HG02840 (cell line): Measurements from ENCODE around the gene DGUOK.

ENCODE experiments used
- ATAC-seq: cut with Tn5 transposase; IDR thresholded peaks from one replicate; pipeline ENCODE4 v1.9.1; 2021; ENCODE audit warnings: mild to moderate bottlenecking, moderate library complexity, moderate number of reproducible peaks; ENCODE audit not compliant: unreplicated experiment, low FRiP score

DGUOK gene

DNA sequence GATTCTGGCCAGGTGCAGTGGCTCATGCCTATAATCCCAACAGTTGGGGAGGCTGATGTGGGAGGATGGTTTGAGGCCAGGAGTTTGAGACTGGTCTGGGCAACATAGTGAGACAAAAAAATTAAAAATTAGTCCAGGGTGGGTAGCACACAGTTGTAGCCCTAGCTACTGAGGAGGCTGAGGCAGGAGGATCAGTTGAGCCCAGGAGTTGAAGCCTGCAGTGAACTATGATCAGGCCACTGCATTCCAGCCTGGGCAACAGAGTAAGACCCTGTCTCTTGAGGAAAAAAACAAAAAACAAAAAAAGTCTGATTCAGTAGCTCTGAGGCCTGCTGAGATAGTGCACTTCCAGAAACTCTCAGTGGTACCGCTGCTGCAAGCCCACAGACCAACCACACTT is 50.1 kb downstream of the DGUOK start:
- no peak for ATAC-seq

DNA sequence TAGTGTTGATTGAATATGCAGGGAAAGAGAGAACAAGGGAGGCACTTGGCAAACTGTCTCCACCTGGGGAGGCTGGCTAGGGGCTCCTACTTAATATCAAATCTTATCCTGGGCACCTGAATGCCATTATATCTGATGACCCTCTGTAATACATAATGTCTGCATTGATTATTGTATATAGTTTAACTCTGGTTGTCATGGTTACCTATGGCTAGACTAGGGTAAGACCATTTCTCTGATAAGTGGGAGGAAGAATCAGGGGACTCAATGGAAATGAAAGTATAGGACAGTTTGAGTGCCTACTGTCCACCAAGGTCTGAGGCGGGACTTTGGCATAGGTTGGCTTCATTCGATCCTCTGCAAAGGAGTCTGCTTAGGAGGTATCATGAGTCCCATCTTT is 50.8 kb downstream of the DGUOK start:
- no peak for ATAC-seq

DNA sequence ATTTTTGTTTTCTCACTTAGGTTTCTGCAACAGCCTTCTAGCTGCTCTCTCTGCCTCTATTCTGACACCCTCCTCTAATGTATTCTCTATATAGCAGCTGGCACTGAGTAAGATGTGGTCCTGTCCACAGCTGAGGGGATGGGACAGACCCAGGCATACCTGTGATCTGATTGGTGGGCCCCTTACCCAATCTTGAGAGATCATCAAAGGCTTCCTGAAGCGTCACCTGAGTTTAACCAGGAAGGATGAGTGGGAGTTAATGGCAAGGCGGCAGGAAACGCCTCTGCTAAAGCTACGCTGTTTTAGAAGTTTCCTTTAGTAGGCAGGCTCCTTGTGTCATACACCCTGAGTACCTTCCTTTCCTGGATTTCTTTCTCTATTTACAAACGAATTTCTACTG is 52.3 kb downstream of the DGUOK start:
- ATAC-seq, result no peak

DNA sequence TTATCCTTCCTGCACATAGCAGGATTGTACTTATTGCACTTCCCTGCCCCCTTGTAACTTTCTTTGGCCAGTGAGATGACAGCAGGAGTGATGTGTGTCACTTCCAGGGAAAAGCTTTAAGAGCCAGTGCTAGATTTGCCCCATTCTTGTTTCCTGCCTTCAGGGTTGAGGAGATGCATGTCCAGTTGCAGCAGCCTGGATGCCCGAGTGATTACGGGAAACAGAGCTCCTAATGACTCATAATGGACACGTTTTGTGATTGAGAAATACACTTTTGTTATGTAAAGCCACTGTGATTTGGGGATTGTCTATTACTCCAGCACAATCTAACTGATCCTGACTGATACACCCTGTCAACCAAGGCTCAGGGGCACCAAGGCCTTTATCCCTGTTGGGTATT is 53.0 kb downstream of the DGUOK start:
- ATAC-seq, result no peak

DNA sequence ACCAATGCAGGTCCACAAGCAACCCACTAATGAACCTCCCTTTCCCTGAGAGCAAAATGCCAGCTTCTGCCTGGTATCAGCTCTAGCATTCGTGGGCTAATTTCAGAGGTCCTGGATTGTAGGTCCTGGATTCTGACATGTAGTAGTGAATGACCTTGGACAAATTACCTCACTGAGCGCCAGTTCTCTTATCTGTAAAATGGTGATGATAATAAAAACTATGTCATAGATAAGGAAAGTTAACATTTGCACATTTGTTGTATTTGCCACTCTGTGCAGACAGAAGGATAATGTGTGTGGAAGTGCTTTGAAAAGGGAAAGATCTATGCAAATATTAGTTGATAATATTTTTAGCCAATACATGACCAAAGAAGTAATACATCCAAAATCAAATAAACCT is 53.9 kb downstream of the DGUOK start:
- no peak for ATAC-seq

DNA sequence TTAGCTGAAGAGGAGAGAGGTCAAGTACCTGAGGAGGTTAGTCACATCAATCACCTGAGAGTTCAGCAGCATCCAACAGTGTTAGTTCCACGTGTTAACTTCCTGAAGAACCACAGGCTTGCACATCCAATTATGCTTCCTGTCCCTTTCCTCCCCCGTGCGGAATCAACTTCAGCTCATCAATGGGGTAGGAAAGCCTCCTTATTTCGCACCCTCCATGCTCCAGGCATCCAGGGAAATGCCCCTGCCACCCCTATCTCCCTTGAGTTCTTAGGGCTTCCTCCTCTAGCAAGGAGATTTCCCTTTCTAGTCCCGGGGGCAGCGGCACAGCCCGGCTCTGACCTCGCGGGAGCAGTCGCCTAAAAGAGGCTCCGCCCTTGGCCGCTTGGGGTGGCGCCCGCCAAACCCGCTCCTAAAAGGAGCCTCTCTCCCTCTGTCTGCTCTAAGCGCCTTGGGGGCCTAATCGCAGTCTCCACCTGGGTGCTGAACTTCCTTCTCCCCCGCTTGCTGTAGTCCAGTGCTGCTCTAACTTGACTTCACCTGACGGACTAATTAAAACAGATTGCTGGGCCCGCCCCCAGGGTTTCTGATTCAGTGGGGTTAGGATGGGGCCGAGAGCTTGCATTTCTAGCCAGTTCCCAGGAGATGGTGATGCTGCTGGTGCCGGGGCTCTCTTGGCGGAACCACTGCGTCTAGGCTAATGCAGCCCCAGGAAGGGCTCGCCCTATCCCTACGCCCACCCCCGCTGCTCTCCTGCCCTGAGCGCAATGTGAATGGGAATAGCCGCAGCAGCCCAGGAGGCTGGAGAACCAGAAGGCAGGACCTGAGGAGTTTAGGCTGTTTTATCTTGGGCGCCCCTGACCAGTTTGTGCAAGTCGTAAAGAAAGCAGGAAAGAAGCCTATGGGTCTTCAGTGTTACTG is 54.7 kb downstream of the DGUOK start:
- ATAC-seq, result no peak

DNA sequence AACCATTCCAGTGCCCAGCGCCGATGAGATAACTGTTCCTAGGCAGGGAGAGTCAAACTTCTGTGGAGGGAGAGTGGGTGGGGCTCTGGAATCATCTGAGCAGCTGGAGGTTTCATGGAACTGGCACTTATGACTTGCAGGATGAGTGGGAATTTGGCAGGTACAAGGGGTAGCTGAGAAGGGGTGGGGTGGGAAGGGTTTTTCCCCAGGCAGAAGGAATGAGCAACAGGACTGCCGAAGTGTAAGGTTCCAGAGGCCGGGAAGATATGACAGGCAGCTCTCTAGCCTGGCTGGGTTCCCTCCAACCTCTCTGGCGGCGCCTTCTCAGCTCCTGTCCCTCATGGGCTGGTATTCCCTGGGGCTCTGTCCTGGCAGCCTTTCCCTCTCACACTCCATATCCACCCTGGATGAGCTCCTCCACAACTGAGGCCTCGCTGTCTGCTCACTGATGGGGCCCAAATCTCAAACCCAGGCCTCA is 55.5 kb downstream of the DGUOK start:
- no peak for ATAC-seq

DNA sequence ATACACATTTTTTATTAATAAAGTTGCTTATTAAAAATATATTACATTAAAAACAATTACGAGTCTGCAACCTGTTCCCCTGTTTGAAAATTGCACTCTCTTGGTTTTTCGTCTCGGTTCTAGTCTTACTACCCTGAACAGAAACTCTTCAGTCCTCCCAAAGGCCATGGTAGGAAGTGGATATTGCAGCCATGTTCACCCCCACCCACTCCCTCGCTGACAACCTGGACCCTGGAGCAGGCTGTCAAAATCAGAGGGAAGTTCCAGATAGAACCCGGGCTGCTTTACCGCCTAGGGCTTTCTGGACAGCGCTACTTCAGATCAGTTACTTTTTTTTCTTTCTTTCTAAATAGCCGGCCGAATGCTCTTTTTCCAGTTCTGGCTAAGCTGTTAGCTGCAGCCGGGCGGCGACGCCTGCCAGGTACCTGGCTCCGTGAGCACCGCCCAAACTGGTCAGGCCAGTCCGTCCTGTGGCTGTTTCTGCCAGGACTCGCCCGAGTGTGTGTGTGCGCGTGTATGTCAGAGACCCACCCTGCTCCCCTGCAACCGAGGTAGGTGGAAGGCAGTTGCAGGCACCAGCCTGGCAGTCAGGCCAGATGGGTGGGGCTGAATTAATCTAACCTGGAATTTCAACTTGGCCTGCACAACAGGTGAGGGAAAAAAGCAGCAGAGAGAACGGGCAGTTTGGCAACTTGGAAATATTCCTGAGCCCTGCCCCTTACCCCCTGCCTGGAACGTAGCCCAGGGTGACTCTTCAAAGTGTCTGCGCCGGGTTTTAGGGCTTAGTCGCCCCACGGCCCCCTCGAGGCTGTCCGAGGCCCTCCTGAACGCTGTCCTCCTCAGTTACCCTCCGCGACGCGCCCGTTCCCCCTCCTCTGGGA is 56.9 kb downstream of the DGUOK start:
- no peak for ATAC-seq

DNA sequence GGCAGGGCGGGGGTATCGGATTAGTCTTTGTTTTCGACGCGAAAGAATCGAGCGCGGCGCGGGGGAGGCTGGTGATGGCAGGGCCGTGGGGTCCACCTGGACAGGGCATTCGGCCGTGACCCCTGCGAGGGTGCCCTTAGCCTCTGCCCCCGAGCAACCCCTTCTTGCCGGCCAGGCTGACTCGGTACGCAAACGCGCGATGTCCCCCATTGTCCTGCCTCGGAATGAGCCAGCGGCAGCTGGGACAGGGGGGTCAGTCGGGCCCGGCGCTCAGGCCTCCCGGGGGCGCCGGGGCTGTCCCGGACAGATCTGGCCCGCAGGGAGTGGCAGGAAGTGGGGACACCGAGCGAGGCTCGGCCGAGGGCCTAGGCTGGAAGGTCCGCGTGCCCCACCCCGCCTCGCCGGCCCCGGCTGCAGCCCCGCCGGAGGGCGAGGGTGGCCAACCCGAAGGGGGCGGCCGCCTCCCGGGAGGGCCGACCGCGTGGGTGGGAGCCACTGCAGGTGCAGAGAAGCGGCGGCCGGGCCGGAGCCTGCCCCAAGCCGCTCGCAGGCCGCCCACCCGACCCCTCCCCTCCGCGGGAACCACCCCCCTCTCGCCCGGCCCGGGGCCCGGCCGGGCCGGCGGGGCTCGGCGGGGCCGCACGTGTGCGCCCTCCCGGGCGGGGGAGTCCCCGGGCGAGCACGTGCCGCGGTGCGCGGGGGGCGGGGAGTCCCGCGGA is 57.7 kb downstream of the DGUOK start, which contains the start of gene TET3:
Gene TET3 (plus strand): TSS at position 708 of the 719 bp plus-strand sequence. CDS start 1,494 bp downstream, outside the sequence.
- ATAC-seq, result peak; percentile 37

DNA sequence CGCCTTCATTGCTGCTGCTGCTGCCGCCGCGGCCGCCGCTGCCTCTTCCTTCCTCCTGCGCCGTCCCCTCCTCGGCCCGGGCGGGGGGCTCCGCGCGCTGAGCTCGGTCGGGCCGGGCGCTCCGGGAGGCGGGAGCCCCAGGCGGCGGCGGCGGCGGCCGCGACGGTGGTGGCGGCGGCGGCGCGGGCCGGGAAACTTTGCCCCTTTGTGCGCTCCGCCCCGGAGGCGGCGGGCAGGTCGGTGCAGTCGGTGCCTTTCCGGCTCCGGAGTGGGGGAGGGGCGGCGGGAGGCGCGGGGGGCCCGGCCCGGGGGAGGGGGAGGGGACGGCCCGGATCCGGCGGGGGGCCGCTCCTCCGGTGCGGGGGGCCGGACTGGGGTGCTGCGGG is 58.2 kb downstream of the DGUOK start:
- peak; percentile 3 for ATAC-seq

DNA sequence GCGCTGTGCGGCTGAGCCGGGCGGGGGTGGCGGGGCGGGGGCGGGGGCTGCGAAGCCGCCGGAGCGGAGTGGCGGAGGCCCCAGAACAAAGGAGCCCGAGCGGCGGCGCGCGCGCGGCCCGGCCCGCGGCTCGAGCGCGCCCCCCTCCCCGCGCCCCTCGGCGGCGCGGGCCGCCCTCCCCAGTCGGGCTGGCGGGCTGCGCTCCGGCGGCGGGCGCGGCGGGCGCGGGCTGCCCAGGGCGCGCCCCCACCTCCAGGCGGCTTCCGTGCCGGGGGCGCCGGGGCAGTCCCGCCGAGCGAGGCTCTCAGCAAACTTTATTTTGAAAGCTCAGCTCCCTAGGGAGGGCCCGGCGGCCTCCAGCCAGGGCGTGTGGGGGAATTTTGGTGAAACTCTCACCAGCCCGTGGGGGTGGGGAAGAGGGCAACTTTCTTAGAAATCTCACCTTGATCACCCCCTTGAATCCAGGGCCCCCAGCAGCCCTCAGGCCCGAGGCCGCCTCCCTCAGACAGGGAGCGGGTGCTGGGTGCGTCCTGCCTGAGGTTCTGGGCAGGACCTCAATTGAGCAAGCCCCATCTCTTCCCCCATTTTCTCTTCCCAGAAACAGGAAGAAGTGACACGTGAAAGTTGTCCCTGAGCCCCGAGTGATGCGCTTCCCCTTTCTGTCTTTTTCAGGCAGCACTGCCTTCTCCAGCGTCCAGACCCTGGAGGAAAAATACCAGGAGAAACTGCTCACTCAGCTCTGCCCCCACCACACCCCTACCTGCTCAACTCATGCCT is 58.8 kb downstream of the DGUOK start:
- peak; percentile 33 for ATAC-seq

DNA sequence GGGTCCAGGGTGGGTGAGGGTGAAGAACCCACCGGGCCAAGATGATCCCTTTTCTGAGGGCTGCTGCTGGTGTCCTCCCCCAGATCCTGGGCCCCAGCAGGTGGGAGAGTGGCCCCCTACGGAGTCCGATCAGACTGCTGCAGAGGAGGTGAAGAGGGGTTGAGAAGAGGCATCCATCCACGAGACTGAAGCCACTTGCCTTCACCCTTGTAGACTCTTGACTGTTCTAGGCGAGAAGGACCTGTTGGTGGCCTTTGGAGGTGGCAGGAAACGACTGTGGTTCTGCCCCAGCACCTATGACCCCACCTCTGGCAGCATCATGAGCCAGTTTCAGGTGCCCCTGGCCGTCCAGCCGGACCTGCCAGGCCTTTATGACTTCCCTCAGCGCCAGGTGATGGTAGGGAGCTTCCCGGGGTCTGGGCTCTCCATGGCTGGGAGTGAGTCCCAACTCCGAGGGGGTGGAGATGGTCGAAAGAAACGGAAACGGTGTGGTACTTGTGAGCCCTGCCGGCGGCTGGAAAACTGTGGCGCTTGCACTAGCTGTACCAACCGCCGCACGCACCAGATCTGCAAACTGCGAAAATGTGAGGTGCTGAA is 59.5 kb downstream of the DGUOK start:
- no peak for ATAC-seq

DNA sequence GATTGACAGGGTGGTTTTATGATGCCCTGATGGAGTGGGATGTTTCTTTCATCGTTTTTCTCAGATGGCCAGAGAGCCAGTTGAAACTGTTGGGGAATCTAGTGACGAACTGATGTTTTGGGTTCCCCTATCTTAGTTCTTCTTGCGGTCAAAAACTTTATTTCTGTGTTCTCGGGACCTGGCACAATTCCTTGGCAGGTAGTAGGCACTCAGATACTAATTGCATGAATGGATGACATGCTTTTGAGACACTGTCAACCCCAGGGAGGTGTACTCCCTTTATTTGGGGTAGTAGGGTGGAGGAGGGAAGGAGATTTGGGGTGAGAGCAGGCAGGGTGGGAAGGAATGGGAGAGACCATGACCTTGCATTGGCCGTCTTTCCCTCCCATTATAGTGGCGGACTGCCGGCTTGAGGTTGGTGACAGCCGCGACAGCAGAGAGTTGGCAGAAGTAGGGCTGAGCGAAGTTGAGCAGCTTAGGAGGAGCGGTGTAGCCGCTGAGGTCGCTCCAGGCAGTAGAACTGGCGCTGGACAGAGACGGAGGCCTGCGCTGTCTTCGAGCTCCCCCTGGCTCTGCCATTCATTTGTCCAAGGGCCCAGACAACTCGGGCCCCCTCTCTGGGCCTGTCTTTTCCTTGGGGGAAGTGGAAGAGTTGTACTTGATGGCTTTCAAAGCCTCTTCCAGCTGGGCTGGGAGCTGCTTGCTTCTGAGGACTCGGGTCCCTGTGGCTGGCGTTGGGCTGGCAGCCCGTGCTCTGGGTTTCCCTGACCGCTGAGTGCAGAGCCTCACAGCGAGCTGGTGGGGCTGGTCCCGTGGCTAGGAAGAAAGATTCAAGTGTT is 60.6 kb downstream of the DGUOK start:
- ATAC-seq, result no peak

DNA sequence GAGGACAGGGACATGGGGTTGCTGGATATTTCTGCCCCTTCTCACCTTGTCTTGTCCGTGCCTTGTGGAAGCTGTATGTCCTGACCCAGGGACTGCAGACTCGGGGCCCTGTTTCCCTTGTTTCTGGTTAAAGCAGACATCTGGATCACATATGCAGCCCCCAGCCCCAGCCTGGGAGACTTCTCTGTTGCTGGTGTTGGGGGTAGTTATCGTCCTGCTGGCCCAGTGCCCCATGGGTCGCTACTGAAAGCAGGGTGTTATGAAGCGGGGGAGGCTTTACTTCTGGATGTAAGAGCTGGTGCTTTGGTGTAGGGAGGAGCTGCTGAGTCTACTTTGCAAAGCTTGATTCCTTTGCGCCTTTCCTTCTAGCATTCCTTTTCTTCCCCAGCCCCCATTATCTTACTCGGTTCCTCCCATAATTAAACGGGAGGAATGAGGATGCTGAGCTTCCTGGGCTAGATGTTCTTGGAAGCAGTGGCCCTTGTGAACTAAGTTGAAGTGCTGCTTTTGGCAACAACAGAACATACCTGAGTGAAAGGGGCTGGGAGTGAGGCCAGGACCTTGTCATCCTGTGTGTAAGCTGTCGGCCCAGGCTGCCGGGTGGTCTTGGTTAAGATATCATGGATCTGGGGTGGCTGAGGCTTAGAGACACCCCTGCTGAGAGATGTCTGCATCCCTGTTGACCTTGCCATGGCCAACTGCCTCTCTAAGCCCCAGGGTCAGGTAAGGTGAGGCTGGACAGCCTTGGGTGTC is 61.4 kb downstream of the DGUOK start:
- ATAC-seq, result no peak

DNA sequence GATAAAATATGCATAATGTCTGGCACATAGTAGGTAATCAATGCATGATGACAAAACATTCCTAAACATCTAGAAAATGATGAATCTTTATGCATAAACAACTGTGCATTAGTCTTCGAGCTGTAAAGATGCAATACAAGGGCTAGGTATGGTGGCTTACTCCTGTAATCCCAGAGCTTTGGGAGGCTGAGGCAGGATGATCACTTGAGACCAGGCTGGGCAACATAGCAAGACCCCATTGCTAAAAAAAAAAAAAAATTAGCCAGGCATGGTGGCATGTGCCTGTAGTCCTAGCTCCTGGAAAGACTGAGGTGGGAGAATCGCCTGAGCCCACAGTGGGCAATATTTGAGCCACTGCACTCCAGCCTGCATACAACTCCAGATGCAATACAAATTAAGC is 63.3 kb downstream of the DGUOK start:
- ATAC-seq, result no peak

DNA sequence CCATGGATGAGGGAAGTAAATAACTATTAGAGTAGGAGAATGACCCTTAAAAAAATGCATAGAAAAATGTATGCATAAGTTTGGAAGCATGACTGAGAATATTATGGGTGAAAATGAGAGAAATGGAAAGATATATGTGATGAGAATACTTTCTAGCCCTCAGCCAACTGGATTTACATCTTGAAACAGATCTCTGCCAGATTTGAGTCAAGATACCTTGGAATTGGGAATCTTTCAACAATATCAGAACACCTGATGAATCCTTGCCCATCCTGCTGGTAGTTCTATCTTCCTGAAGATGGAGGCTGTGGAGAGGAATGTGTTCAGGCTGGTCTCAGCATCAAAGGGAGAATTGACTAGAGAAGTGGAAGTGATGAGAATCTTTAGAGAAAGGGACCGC is 63.9 kb downstream of the DGUOK start:
- ATAC-seq, result no peak

DNA sequence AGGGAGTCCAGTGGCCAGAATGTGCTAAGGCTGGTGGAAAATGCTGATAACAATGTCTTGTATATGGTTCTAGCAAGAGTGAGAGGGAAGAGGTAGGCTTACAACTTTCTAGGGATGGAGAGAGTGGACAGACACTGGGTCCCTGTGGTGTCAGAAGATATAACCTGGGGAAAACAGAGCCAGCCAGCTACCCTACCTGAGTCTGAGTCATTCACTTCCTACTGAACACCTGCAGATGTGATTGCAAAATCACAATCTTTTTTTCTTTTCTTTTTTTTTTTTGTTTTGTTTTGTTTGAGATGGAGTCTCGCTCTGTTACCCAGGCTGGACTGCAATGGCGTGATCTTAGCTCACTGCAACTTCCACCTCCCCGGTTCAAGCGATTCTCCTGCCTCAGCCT is 65.4 kb downstream of the DGUOK start:
- ATAC-seq, result no peak

DNA sequence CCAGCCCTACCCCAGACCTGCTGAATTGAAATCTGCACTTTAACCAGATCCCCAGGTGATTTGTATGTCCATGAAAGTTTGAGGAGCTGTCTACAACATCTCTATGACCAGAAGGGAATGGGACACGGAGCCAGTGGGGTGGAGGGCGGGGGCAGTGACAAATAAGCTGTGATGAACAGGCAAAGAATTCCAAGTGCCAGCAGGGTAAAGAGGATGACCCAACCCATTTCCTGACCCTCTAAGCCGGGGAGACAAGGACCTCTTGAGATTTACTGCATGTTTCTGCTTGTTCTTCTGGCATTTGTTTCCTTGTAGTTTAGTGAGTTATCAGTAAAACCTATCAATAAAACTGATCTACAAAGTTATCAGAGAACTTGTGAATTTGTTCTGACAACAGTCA is 66.7 kb downstream of the DGUOK start:
- no peak for ATAC-seq
